HL-60/S4 (cell line): Measurements from ENCODE around the gene SLC26A11.

Experiments used
- in situ Hi-C: fragments of 300-500 bp; cut with MboI; formaldehyde crosslinking; loops from 2 replicates; pipeline ENCODE4 v1.14.3; 2022; ENCODE audit warnings: low sequenced_read_pairs

The SLC26A11 gene

GRCh38 chr17:80277751-80278671 is 57.8 kb downstream of the SLC26A11 start:
- in situ Hi-C loops, result no loop called here

GRCh38 chr17:80279895-80280294 is 59.7 kb downstream of the SLC26A11 start:
- in situ Hi-C loops, result no loop called here

GRCh38 chr17:80281516-80281915 is 61.3 kb downstream of the SLC26A11 start:
- in situ Hi-C loops, result no loop called here

- in situ Hi-C loops, result no loop called here
These were observed 63.1 kb downstream of the SLC26A11 start for GRCh38 chr17:80283116-80283852.

- in situ Hi-C loops, result no loop called here
These were observed 64.4 kb downstream of the SLC26A11 start for GRCh38 chr17:80284631-80285030.

GRCh38 chr17:80285237-80285920 is 65.2 kb downstream of the SLC26A11 start:
- in situ Hi-C loops, result no loop called here

GRCh38 chr17:80286638-80286960 is 66.4 kb downstream of the SLC26A11 start:
- in situ Hi-C loops, result no loop called here

GRCh38 chr17:80287038-80287437 is 66.8 kb downstream of the SLC26A11 start:
- in situ Hi-C loops, result no loop called here

GRCh38 chr17:80287806-80288567 is 67.8 kb downstream of the SLC26A11 start:
- in situ Hi-C loops, result no loop called here

GRCh38 chr17:80289616-80290015 is 69.4 kb downstream of the SLC26A11 start:
- in situ Hi-C loops, result no loop called here

- in situ Hi-C loops, result no loop called here
These were observed 69.9 kb downstream of the SLC26A11 start for GRCh38 chr17:80290156-80290555.

- in situ Hi-C loops, result no loop called here
These were observed 71.0 kb downstream of the SLC26A11 start for GRCh38 chr17:80291260-80291659.

GRCh38 chr17:80291691-80292487 is 71.7 kb downstream of the SLC26A11 start:
- in situ Hi-C loops, result no loop called here

- in situ Hi-C loops, result no loop called here
These were observed 72.3 kb downstream of the SLC26A11 start for GRCh38 chr17:80292521-80292971.

- in situ Hi-C loops, result no loop called here
These were observed 74.0 kb downstream of the SLC26A11 start for GRCh38 chr17:80294210-80294609.

- in situ Hi-C loops, result no loop called here
These were observed 74.4 kb downstream of the SLC26A11 start for GRCh38 chr17:80294653-80295052.

GRCh38 chr17:80295146-80295545 is 74.9 kb downstream of the SLC26A11 start:
- in situ Hi-C loops, result no loop called here

- in situ Hi-C loops, result no loop called here
These were observed 75.3 kb downstream of the SLC26A11 start for GRCh38 chr17:80295559-80295958.

GRCh38 chr17:80296221-80296620 is 76.0 kb downstream of the SLC26A11 start:
- in situ Hi-C loops, result no loop called here

GRCh38 chr17:80297996-80298560 is 77.9 kb downstream of the SLC26A11 start:
- in situ Hi-C loops, result no loop called here
